Loucy (cell line): Measurements from ENCODE around the gene CNTNAP2.

ENCODE experiments used
- H2AFZ ChIP-seq: fragments of 200-600 bp; sonication (generic); 2 replicates; pipeline ENCODE4 v1.6.0; 2016; ENCODE audit warnings: antibody characterized with exemption, mild to moderate bottlenecking, low read length, moderate library complexity
- H3F3A ChIP-seq: fragments of 200-600 bp; 2 replicates; pipeline ENCODE4 v1.6.0; 2016; ENCODE audit warnings: antibody characterized with exemption, low read depth, mild to moderate bottlenecking
- H3K27me3 ChIP-seq: fragments of 200-600 bp; sonication (generic); 2 replicates; pipeline ENCODE4 v1.6.1; 2014; ENCODE audit warnings: low read length, mild to moderate bottlenecking; ENCODE audit not compliant: insufficient read depth, poor library complexity, severe bottlenecking
- H3K36me3 ChIP-seq: fragments of 200-600 bp; sonication (generic); 2 replicates; pipeline ENCODE4 v1.6.1; 2016; ENCODE audit warnings: low read length; ENCODE audit not compliant: insufficient read depth
- H3K4me1 ChIP-seq: fragments of 200-600 bp; sonication (generic); 2 replicates; pipeline ENCODE4 v1.5.1; 2014; ENCODE audit warnings: low read length, mild to moderate bottlenecking; ENCODE audit not compliant: insufficient read depth, poor library complexity, severe bottlenecking
- H3K4me2 ChIP-seq: fragments of 200-600 bp; sonication (generic); 2 replicates; pipeline ENCODE4 v1.6.0; 2014; ENCODE audit warnings: antibody characterized with exemption, low read length, low read depth, mild to moderate bottlenecking; ENCODE audit not compliant: poor library complexity, severe bottlenecking
- H3K4me3 ChIP-seq: fragments of 200-600 bp; sonication (generic); 2 replicates; pipeline ENCODE4 v1.5.1; 2014; ENCODE audit warnings: low read length, mild to moderate bottlenecking, mixed read lengths; ENCODE audit not compliant: poor library complexity, severe bottlenecking
- H3K79me2 ChIP-seq: fragments of 200-600 bp; sonication (generic); 2 replicates; pipeline ENCODE4 v1.6.1; 2014; ENCODE audit warnings: low read length; ENCODE audit not compliant: insufficient read depth
- H3K9ac ChIP-seq: fragments of 200-600 bp; sonication (generic); 2 replicates; pipeline ENCODE4 v1.6.0; 2014; ENCODE audit warnings: mild to moderate bottlenecking, low read depth, low read length, moderate library complexity; ENCODE audit not compliant: poor library complexity, severe bottlenecking
- H3K9me2 ChIP-seq: fragments of 200-600 bp; sonication (generic); replicated peaks from 2 replicates; pipeline ENCODE4 v1.6.1; 2016; ENCODE audit warnings: low read depth, low read length, mixed read lengths
- H3K9me3 ChIP-seq: fragments of 200-600 bp; sonication (generic); 2 replicates; pipeline ENCODE4 v1.6.1; 2014; ENCODE audit warnings: mild to moderate bottlenecking, antibody characterized with exemption, low read length, low read depth; ENCODE audit not compliant: insufficient read depth
- H4K20me1 ChIP-seq: fragments of 200-600 bp; sonication (generic); 2 replicates; pipeline ENCODE4 v1.6.0; 2014; ENCODE audit warnings: antibody characterized with exemption, low read length, mild to moderate bottlenecking; ENCODE audit not compliant: insufficient read depth, poor library complexity, severe bottlenecking
- CTCF ChIP-seq: fragments of 200-600 bp; sonication (generic); conservative IDR thresholded peaks from 2 replicates; pipeline ENCODE4 v1.5.1; 2014; ENCODE audit warnings: mild to moderate bottlenecking, antibody characterized with exemption, low read length
- EZH2phosphoT487 ChIP-seq: fragments of 200-600 bp; IDR thresholded peaks from 2 replicates; pipeline ENCODE4 v1.6.1; 2018; ENCODE audit warnings: antibody characterized with exemption, mild to moderate bottlenecking, moderate library complexity, borderline replicate concordance

Gene CNTNAP2

GRCh38 chr7:148173369-148173768 is 2056.8 kb downstream of the CNTNAP2 start:
- Histone ChIP-seq H3K4me1 (no peaks in the 10 kb centered on the region), H3K9me3 (no peaks in the 10 kb centered on the region), H3K27me3 (no peaks in the 10 kb centered on the region), H3K36me3 (no peaks in the 10 kb centered on the region), H3K9ac (no peak overlapping the region), H2AFZ (no peak overlapping the region), H3F3A (no peaks in the 10 kb centered on the region), H3K4me2 (no peak overlapping the region), H3K4me3 (no peak overlapping the region), H3K9me2 (no peaks in the 10 kb centered on the region), H4K20me1 (no peaks in the 10 kb centered on the region), H3K79me2 (no peaks in the 10 kb centered on the region)
- TF ChIP-seq CTCF: no peak
- no peak for TF ChIP-seq EZH2phosphoT487

- H3K9me3 ChIP-seq: no peaks in the 10 kb centered on the region
- no peak overlapping the region for H3K4me3 ChIP-seq
- H4K20me1 ChIP-seq: no peaks in the 10 kb centered on the region
- no peaks in the 10 kb centered on the region for H3K36me3 ChIP-seq
- no peak overlapping the region for H3K4me2 ChIP-seq
- H3K9me2 ChIP-seq: no peaks in the 10 kb centered on the region
- H2AFZ ChIP-seq: no peak overlapping the region
- no peaks in the 10 kb centered on the region for H3K27me3 ChIP-seq
- no peaks in the 10 kb centered on the region for H3K79me2 ChIP-seq
- H3K4me1 ChIP-seq: no peaks in the 10 kb centered on the region
- no peak for TF ChIP-seq CTCF
- no peak for TF ChIP-seq EZH2phosphoT487
- no peak overlapping the region for H3K9ac ChIP-seq
- H3F3A ChIP-seq: no peaks in the 10 kb centered on the region
Observed at GRCh38 chr7:148174376-148174775, 2057.8 kb downstream of the CNTNAP2 start.

GRCh38 chr7:148175512-148175911 is 2058.9 kb downstream of the CNTNAP2 start:
- Histone ChIP-seq H3F3A (no peaks in the 10 kb centered on the region), H3K9me2 (no peaks in the 10 kb centered on the region), H3K4me1 (no peaks in the 10 kb centered on the region), H3K9me3 (no peaks in the 10 kb centered on the region), H3K4me3 (no peak overlapping the region), H4K20me1 (no peaks in the 10 kb centered on the region), H2AFZ (no peak overlapping the region), H3K36me3 (no peaks in the 10 kb centered on the region), H3K9ac (no peak overlapping the region), H3K79me2 (no peaks in the 10 kb centered on the region), H3K4me2 (no peak overlapping the region), H3K27me3 (no peaks in the 10 kb centered on the region)
- TF ChIP-seq CTCF (no peak), EZH2phosphoT487 (no peak)
